ENCODE data around the gene INPP4B.

DNA sequence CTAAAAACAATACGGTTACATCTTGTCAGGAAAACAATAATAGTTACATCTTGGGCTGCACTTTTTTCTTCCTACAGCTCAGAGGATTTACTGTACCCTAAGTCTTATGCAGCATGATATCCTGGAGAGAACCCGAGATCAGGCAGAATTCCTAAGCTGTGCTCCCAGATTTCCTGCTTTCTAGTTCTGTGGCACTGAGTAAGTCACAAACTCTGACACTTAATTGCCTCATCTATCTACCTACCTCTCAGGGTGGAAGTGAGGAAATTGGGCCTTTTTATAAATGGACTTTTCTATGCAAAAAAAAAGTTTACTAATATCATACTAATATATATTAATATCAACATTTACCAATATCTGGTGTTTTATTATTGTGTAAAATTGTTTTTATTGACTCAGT is 438.5 kb downstream of the INPP4B start:
- TF ChIP-seq, protein P1, sequence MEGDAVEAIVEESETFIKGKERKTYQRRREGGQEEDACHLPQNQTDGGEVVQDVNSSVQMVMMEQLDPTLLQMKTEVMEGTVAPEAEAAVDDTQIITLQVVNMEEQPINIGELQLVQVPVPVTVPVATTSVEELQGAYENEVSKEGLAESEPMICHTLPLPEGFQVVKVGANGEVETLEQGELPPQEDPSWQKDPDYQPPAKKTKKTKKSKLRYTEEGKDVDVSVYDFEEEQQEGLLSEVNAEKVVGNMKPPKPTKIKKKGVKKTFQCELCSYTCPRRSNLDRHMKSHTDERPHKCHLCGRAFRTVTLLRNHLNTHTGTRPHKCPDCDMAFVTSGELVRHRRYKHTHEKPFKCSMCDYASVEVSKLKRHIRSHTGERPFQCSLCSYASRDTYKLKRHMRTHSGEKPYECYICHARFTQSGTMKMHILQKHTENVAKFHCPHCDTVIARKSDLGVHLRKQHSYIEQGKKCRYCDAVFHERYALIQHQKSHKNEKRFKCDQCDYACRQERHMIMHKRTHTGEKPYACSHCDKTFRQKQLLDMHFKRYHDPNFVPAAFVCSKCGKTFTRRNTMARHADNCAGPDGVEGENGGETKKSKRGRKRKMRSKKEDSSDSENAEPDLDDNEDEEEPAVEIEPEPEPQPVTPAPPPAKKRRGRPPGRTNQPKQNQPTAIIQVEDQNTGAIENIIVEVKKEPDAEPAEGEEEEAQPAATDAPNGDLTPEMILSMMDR (IDR thresholded peaks at IDR 0.05; ENCODE audit: low read length) = no peak
- no peak for TF ChIP-seq EZH2 (IDR thresholded peaks at IDR 0.05; ENCODE audit: borderline replicate concordance, low read length)
